WI38 (cell line): ENCODE results near the gene IFNL2.

ENCODE experiments used
- H3K4me3 ChIP-seq: 2 replicates; pipeline ENCODE4 v1.5.1; 2011; ENCODE audit warnings: low read depth, mild to moderate bottlenecking, control low read depth, low read length
- TF ChIP-seq, protein P1 (sequence below): IDR thresholded peaks from 2 replicates; pipeline ENCODE4 v1.5.1; 2012; ENCODE audit warnings: low read depth, mild to moderate bottlenecking, control low read depth, low read length

Gene IFNL2

GRCh38 chr19:39318071-39318470, 49.9 kb downstream of the IFNL2 start:
- no peak overlapping the region for H3K4me3 ChIP-seq
- TF ChIP-seq, protein P1, sequence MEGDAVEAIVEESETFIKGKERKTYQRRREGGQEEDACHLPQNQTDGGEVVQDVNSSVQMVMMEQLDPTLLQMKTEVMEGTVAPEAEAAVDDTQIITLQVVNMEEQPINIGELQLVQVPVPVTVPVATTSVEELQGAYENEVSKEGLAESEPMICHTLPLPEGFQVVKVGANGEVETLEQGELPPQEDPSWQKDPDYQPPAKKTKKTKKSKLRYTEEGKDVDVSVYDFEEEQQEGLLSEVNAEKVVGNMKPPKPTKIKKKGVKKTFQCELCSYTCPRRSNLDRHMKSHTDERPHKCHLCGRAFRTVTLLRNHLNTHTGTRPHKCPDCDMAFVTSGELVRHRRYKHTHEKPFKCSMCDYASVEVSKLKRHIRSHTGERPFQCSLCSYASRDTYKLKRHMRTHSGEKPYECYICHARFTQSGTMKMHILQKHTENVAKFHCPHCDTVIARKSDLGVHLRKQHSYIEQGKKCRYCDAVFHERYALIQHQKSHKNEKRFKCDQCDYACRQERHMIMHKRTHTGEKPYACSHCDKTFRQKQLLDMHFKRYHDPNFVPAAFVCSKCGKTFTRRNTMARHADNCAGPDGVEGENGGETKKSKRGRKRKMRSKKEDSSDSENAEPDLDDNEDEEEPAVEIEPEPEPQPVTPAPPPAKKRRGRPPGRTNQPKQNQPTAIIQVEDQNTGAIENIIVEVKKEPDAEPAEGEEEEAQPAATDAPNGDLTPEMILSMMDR = no peak

DNA sequence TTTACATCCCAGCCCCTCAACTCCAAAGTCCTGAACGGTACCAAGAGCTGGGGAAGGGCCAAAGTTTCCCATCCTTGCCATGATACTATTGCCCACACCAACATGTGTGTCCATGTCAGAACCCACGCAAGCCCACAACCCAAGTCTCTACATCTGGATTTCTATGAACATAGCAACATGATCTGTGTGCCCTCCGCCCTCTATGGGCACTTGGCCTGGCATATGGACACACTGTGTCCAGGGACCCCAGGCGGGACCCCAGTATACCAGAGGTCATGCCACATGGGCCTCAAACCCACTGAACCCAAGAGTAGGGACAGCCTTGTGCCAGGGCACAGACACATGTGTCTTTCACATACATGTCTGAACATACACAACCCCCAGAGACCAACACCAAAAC, 50.5 kb downstream of the IFNL2 start:
- TF ChIP-seq, protein P1 = no peak
- no peak overlapping the region for H3K4me3 ChIP-seq

- TF ChIP-seq, protein P1 = no peak
- H3K4me3 ChIP-seq = no peak overlapping the region
Observed at GRCh38 chr19:39319098-39319891, 51.1 kb downstream of the IFNL2 start.
